HepG2 (cell line): ENCODE measurements around the gene CERS3. TPM values are rescaled to one million over a fixed set of nuclear protein-coding genes. Genes with fewer than 3 reads are reported as not detected.

Experiments
- CEBPB ChIP-seq: IDR thresholded peaks from 2 replicates; pipeline ENCODE4 v1.6.1; 2011; ENCODE audit warnings: low read depth, low read length, improper control_type of control experiment, borderline replicate concordance
- CEBPG ChIP-seq: IDR thresholded peaks from 2 replicates; pipeline ENCODE4 v1.6.1; 2016
- CHD2 ChIP-seq: IDR thresholded peaks from 2 replicates; pipeline ENCODE4 v1.6.1; 2011; ENCODE audit warnings: low read depth, low read length, improper control_type of control experiment
- ELF3 ChIP-seq: IDR thresholded peaks from 2 replicates; pipeline ENCODE4 v1.6.1; 2016; ENCODE audit warnings: missing genetic modification reagents, missing compliant biosample characterization
- NAIF1 ChIP-seq: sonication (generic); formaldehyde crosslinking; IDR thresholded peaks from 2 replicates; pipeline ENCODE4 v1.5.0; 2020; ENCODE audit warnings: mild to moderate bottlenecking, missing genetic modification reagents, borderline replicate concordance
- TOPORS ChIP-seq: sonication (generic); formaldehyde crosslinking; IDR thresholded peaks from 2 replicates; pipeline ENCODE4 v1.8.0; 2023; ENCODE audit warnings: mild to moderate bottlenecking, missing genetic modification reagents
- ZNF12 ChIP-seq: sonication (generic); formaldehyde crosslinking; IDR thresholded peaks from 2 replicates; pipeline ENCODE4 v1.5.0; 2020; ENCODE audit warnings: missing genetic modification reagents
- ZNF451 ChIP-seq: sonication (generic); formaldehyde crosslinking; IDR thresholded peaks from 2 replicates; pipeline ENCODE4 v1.5.0; 2020; ENCODE audit warnings: mild to moderate bottlenecking, missing genetic modification reagents
- ZNF709 ChIP-seq: sonication (generic); formaldehyde crosslinking; IDR thresholded peaks from 2 replicates; pipeline ENCODE4 v1.5.0; 2020; ENCODE audit warnings: mild to moderate bottlenecking, missing genetic modification reagents
- ZNF776 ChIP-seq: sonication (generic); formaldehyde crosslinking; IDR thresholded peaks from 2 replicates; pipeline ENCODE4 v1.4.0; 2020; ENCODE audit warnings: mild to moderate bottlenecking, missing genetic modification reagents
- polyA plus RNA-seq, 8 experiments: library from polyadenylated mRNA; depleted of rRNA in 3 of 8; stranded (reverse) in 7 of 8; unstranded in 1 of 8; fragments of >200 nt; fragmentation: Illumina TruSeq in 4 of 8; extraction: Trizol in 4 of 8; gene quantifications; 2 replicates each; pipeline versions ENCODE4 v1.2.1 to v1.2.3, GENCODE V29; 2011 to 2016; ENCODE audit warnings: low read depth in 4 of 8, missing spikeins in 1 of 8, mixed read lengths in 1 of 8; ENCODE audit not compliant: insufficient read depth in 1 of 8
- total RNA-seq, 5 experiments: library from RNA; depleted of rRNA; stranded (reverse); fragments of >200 nt; fragmentation: Illumina TruSeq; extraction: Trizol; gene quantifications; 2 replicates each; pipeline ENCODE4 v1.2.3, GENCODE V29; 2016; ENCODE audit warnings: low read depth in 1 of 5
- TF ChIP-seq, protein P1 (sequence below): sonication (generic); formaldehyde crosslinking; IDR thresholded peaks from 2 replicates; pipeline ENCODE4 v1.4.0; 2020; ENCODE audit warnings: missing genetic modification reagents
- TF ChIP-seq, protein P2 (sequence below): IDR thresholded peaks from 2 replicates; pipeline ENCODE4 v1.6.1; 2012; ENCODE audit warnings: low read depth, low read length, improper control_type of control experiment
- TF ChIP-seq, protein P3 (sequence below): sonication (generic); formaldehyde crosslinking; IDR thresholded peaks from one replicate; pipeline ENCODE4 v1.5.1; 2020; ENCODE audit warnings: mild to moderate bottlenecking, missing genetic modification reagents; ENCODE audit errors: not compliant biosample characterization
- TF ChIP-seq, protein P4 (sequence below): sonication (generic); formaldehyde crosslinking; IDR thresholded peaks from 2 replicates; pipeline ENCODE4 v1.4.0; 2020; ENCODE audit warnings: mild to moderate bottlenecking, missing genetic modification reagents
- TF ChIP-seq, protein P5 (sequence below): IDR thresholded peaks from 2 replicates; pipeline ENCODE4 v1.6.1; 2012; ENCODE audit warnings: inconsistent platforms

CERS3 gene
- total and polyA plus RNA-seq, 2 of the 13 experiments (the other 11 are each of a cell fraction or from before 2014, with no cell fraction given) = not detected

DNA sequence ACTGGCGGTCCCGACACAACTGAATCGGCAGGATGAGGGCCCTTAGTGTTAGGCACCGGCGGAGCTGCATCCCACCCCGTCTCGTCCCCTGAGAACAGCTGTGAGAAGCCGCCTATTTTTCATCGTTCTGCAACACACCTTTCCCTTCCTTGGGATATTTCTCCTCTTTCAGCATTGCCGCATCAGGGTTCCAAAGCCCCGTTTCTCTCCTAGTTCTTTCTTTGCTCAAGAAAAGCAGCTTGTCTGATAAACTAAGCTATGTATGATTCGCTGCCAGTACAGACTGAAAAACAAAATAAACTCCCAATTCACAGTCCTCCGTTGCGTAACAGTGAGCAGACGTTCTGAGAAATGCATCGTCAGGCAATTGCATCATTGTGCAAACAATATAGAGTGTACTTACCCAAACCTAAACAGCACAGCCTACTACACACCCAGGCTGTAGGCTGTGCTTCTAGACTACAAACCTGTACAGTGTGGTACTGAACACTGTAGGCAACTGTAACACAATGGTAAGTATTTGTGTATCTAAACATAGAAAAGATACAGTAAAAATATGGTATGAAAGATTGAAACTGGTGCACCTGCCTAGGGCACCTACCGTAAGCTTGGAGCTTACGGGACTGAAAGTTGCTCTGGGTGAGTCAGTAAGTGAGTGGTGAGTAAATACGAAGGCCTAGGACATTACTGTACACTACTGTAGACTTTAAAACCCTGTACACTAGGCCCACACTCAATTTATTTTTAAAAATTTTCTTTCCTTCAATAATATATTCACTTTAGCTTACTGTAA lies 178.1 kb downstream of the CERS3 start (continued):
- TF ChIP-seq, protein P1, sequence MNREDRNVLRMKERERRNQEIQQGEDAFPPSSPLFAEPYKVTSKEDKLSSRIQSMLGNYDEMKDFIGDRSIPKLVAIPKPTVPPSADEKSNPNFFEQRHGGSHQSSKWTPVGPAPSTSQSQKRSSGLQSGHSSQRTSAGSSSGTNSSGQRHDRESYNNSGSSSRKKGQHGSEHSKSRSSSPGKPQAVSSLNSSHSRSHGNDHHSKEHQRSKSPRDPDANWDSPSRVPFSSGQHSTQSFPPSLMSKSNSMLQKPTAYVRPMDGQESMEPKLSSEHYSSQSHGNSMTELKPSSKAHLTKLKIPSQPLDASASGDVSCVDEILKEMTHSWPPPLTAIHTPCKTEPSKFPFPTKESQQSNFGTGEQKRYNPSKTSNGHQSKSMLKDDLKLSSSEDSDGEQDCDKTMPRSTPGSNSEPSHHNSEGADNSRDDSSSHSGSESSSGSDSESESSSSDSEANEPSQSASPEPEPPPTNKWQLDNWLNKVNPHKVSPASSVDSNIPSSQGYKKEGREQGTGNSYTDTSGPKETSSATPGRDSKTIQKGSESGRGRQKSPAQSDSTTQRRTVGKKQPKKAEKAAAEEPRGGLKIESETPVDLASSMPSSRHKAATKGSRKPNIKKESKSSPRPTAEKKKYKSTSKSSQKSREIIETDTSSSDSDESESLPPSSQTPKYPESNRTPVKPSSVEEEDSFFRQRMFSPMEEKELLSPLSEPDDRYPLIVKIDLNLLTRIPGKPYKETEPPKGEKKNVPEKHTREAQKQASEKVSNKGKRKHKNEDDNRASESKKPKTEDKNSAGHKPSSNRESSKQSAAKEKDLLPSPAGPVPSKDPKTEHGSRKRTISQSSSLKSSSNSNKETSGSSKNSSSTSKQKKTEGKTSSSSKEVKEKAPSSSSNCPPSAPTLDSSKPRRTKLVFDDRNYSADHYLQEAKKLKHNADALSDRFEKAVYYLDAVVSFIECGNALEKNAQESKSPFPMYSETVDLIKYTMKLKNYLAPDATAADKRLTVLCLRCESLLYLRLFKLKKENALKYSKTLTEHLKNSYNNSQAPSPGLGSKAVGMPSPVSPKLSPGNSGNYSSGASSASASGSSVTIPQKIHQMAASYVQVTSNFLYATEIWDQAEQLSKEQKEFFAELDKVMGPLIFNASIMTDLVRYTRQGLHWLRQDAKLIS (CRISPR knock-in tag) = no peak
- TF ChIP-seq, protein P2, sequence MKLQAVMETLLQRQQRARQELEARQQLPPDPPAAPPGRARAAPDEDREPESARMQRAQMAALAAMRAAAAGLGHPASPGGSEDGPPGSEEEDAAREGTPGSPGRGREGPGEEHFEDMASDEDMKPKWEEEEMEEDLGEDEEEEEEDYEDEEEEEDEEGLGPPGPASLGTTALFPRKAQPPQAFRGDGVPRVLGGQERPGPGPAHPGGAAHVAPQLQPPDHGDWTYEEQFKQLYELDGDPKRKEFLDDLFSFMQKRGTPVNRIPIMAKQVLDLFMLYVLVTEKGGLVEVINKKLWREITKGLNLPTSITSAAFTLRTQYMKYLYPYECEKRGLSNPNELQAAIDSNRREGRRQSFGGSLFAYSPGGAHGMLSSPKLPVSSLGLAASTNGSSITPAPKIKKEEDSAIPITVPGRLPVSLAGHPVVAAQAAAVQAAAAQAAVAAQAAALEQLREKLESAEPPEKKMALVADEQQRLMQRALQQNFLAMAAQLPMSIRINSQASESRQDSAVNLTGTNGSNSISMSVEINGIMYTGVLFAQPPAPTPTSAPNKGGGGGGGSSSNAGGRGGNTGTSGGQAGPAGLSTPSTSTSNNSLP = peak; percentile 46; the same call in 1 of the 2 replicates
- TF ChIP-seq ZNF451 (CRISPR knock-in tag) (no peak), TOPORS (CRISPR knock-in tag) (no peak), ZNF776 (CRISPR knock-in tag) (no peak), ELF3 (CRISPR knock-in tag) (peak; percentile 46; the same call in 1 of the 2 replicates), NAIF1 (CRISPR knock-in tag) (no peak), CEBPG (peak; percentile 100), CHD2 (no peak), ZNF709 (no peak), ZNF12 (CRISPR knock-in tag) (peak; percentile 92), CEBPB (peak; percentile 100)
- TF ChIP-seq, protein P3, sequence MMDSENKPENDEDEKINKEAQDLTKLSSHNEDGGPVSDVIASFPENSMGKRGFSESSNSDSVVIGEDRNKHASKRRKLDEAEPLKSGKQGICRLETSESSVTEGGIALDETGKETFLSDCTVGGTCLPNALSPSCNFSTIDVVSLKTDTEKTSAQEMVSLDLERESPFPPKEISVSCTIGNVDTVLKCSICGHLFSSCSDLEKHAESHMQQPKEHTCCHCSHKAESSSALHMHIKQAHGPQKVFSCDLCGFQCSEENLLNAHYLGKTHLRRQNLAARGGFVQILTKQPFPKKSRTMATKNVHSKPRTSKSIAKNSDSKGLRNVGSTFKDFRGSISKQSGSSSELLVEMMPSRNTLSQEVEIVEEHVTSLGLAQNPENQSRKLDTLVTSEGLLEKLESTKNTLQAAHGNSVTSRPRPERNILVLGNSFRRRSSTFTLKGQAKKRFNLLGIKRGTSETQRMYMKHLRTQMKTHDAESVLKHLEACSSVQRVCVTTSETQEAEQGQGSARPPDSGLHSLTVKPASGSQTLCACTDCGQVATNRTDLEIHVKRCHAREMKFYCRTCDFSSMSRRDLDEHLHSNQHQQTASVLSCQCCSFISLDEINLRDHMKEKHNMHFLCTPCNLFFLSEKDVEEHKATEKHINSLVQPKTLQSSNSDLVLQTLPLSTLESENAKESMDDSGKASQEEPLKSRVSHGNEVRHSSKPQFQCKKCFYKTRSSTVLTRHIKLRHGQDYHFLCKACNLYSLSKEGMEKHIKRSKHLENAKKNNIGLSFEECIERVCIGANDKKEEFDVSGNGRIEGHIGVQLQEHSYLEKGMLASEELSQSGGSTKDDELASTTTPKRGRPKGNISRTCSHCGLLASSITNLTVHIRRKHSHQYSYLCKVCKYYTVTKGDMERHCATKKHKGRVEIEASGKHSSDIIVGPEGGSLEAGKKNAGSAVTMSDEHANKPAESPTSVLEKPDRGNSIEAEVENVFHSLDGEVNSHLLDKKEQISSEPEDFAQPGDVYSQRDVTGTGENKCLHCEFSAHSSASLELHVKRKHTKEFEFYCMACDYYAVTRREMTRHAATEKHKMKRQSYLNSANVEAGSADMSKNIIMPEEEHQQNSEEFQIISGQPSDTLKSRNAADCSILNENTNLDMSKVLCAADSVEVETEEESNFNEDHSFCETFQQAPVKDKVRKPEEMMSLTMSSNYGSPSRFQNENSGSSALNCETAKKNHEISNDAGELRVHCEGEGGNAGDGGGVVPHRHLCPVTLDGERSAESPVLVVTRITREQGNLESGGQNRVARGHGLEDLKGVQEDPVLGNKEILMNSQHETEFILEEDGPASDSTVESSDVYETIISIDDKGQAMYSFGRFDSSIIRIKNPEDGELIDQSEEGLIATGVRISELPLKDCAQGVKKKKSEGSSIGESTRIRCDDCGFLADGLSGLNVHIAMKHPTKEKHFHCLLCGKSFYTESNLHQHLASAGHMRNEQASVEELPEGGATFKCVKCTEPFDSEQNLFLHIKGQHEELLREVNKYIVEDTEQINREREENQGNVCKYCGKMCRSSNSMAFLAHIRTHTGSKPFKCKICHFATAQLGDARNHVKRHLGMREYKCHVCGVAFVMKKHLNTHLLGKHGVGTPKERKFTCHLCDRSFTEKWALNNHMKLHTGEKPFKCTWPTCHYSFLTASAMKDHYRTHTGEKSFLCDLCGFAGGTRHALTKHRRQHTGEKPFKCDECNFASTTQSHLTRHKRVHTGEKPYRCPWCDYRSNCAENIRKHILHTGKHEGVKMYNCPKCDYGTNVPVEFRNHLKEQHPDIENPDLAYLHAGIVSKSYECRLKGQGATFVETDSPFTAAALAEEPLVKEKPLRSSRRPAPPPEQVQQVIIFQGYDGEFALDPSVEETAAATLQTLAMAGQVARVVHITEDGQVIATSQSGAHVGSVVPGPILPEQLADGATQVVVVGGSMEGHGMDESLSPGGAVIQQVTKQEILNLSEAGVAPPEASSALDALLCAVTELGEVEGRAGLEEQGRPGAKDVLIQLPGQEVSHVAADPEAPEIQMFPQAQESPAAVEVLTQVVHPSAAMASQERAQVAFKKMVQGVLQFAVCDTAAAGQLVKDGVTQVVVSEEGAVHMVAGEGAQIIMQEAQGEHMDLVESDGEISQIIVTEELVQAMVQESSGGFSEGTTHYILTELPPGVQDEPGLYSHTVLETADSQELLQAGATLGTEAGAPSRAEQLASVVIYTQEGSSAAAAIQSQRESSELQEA (CRISPR knock-in tag) = no peak
- TF ChIP-seq, protein P4, sequence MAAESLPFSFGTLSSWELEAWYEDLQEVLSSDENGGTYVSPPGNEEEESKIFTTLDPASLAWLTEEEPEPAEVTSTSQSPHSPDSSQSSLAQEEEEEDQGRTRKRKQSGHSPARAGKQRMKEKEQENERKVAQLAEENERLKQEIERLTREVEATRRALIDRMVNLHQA = no peak
- TF ChIP-seq, protein P5, sequence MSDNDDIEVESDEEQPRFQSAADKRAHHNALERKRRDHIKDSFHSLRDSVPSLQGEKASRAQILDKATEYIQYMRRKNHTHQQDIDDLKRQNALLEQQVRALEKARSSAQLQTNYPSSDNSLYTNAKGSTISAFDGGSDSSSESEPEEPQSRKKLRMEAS = no peak
